Spleen (tissue), 11 donors: ENCODE measurements around the gene ACR. TPM values are rescaled to one million over a fixed set of nuclear protein-coding genes. Genes with fewer than 3 reads are reported as not detected.

Experiments
- DNase-seq: peaks from one replicate; pipeline ENCODE4 v3.0.0-alpha.2; 2020
- H3K27ac ChIP-seq, 8 donors: fragments of 200-600 bp; sonication (generic) in 7 of 8; 1 replicate in 4 of 8; 2 replicates in 4 of 8; pipeline versions ENCODE4 v1.5.0 to v1.8.0; 2016 to 2021; ENCODE audit warnings: inconsistent platforms in 4 of 8, mild to moderate bottlenecking in 4 of 8, moderate library complexity in 1 of 8
- H3K27me3 ChIP-seq, 7 donors: fragments of 200-600 bp; sonication (generic) in 6 of 7; replicated peaks in 1 of 7; 1 replicate in 4 of 7; 2 replicates in 3 of 7; pipeline versions ENCODE4 v1.5.0 to v1.8.0; 2016 to 2021; ENCODE audit warnings: inconsistent platforms in 3 of 7, mild to moderate bottlenecking in 1 of 7
- H3K36me3 ChIP-seq, 6 donors: fragments of 200-600 bp; sonication (generic) in 5 of 6; 1 replicate in 4 of 6; 2 replicates in 2 of 6; pipeline versions ENCODE4 v1.5.0 to v1.8.0; 2016 to 2021; ENCODE audit warnings: inconsistent platforms in 2 of 6
- H3K4me1 ChIP-seq, 6 donors: fragments of 200-600 bp; sonication (generic) in 5 of 6; 1 replicate in 3 of 6; 2 replicates in 3 of 6; pipeline versions ENCODE4 v1.5.0 to v1.8.0; 2016 to 2021; ENCODE audit warnings: inconsistent platforms in 3 of 6
- H3K4me3 ChIP-seq, 8 donors: fragments of 200-600 bp; sonication (generic) in 7 of 8; 1 replicate in 4 of 8; 2 replicates in 4 of 8; pipeline versions ENCODE4 v1.5.0 to v1.8.0; 2016 to 2021; ENCODE audit warnings: inconsistent platforms in 4 of 8, mild to moderate bottlenecking in 4 of 8, moderate library complexity in 2 of 8
- H3K9me3 ChIP-seq, 8 donors: fragments of 200-600 bp; sonication (generic) in 7 of 8; 1 replicate in 4 of 8; 2 replicates in 4 of 8; pipeline versions ENCODE4 v1.5.0 to v1.8.0; 2016 to 2021; ENCODE audit warnings: inconsistent platforms in 4 of 8
- POLR2A ChIP-seq, 3 donors: fragments of 450-650 bp; IDR thresholded peaks; one replicate each; pipeline ENCODE4 v1.5.1; 2017; ENCODE audit warnings: antibody characterized with exemption in 3 of 3, mild to moderate bottlenecking in 1 of 3
- POLR2AphosphoS5 ChIP-seq, 3 donors: sonication (generic); formaldehyde crosslinking; IDR thresholded peaks; one replicate each; pipeline ENCODE4 v1.5.1; 2017; ENCODE audit warnings: antibody characterized with exemption in 3 of 3
- WGBS, 5 donors: extraction: QIAGEN DNeasy Blood & Tissue Kit in 3 of 5; methylation state at CpG; one replicate each; pipeline versions ENCODE4 v1.1.5 to v1.1.7; 2013 to 2018; 5-methylcytosine and 5-hydroxymethylcytosine counted together
- intact Hi-C: fragments of 100-400 bp; cut with DNase I; formaldehyde crosslinking; loops from one replicate; pipeline ENCODE4 v1.15.0; 2023; ENCODE audit warnings: low total_unique reads
- polyA plus RNA-seq, 3 donors: library from polyadenylated mRNA; stranded (reverse); fragments of 200-250 nt; gene quantifications; one replicate each; pipeline ENCODE4 v1.2.1, GENCODE V29; 2013
- total RNA-seq, 7 donors: library from RNA; depleted of rRNA in 3 of 7; stranded (reverse); fragments of >200 nt in 3 of 7; fragmentation: NEBNext Ultra II Directional in 4 of 7; extraction: Animal tissue kit (Norgen Biotek cat#: 25700) in 4 of 7; gene quantifications; one replicate each; pipeline versions ENCODE4 v1.1.0 to v1.2.1, GENCODE V29; 2016 to 2021
- TF ChIP-seq, protein P1 (sequence below), 11 experiments: fragments of 200-600 bp in 7 of 11; fragments of 450-650 bp in 4 of 11; sonication (generic) in 4 of 11; IDR thresholded peaks in 8 of 11; conservative IDR thresholded peaks in 3 of 11; 1 replicate in 7 of 11; 2 replicates in 4 of 11; pipeline versions ENCODE4 v1.4.0 to v1.8.0; 2016 to 2021; ENCODE audit warnings: antibody characterized with exemption in 11 of 11, inconsistent platforms in 4 of 11, mild to moderate bottlenecking in 1 of 11
- donor health status: healthy with polysubstance abuse.
- donor health status: DM: no; HTN: no; CAD: no; lungs with moderate emphysema.
- donor health status: DM: no; HTN: no; CAD: no.
- donor health status: Bipolar disorder and iron deficiency.
- donor health status: healthy.
- donor health status: DM: no; HTN: no; CAD: no.
- donor health status: DM: yes; HTN: yes; CAD: no.

ACR gene
- total and polyA plus RNA-seq, 10 donors, result 0.21 to 12.5 (median 1.7) TPM

DNA sequence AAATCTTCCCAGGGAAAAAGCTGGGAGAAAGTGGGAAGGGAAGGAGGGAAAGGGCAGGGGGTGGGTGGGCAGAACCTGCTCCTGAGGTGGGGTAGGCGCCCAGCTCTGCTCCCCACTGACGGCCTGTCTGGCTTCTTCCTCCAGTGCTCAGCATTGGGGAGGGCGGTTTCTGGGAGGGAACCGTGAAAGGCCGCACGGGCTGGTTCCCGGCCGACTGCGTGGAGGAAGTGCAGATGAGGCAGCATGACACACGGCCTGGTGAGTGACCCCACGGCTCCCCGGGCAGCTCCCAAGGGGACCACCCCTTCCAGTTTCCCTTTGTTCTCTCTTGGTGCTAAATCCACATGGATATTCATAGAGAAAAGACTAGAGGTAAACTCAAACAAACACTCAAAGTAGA, 39.5 kb upstream of the ACR start:
- DNase-seq, result peak; percentile 68
- H3K36me3 ChIP-seq, result peaks cover 0 to 65% (median 0%) of the 10 kb centered on the region in 6 donors
- H3K4me1 ChIP-seq, result peaks cover 3 to 96% (median 56%) of the 10 kb centered on the region in 6 donors
- H3K9me3 ChIP-seq, result no peaks in the 10 kb centered on the region
- WGBS, 5 donors, result 51 to 81% (median 70%) methylated on average over 12 of the region's 12 CpGs
- H3K27ac ChIP-seq, result peak overlapping the region in 4 of 8 donors; percentile 21 to 60 (median 39)
- no peaks in the 10 kb centered on the region for H3K27me3 ChIP-seq
- no peak overlapping the region for H3K4me3 ChIP-seq
- TF ChIP-seq POLR2AphosphoS5 (IDR thresholded peaks at IDR 0.05) (no peak), POLR2A (IDR thresholded peaks at IDR 0.05) (no peak)
- TF ChIP-seq, protein P1, sequence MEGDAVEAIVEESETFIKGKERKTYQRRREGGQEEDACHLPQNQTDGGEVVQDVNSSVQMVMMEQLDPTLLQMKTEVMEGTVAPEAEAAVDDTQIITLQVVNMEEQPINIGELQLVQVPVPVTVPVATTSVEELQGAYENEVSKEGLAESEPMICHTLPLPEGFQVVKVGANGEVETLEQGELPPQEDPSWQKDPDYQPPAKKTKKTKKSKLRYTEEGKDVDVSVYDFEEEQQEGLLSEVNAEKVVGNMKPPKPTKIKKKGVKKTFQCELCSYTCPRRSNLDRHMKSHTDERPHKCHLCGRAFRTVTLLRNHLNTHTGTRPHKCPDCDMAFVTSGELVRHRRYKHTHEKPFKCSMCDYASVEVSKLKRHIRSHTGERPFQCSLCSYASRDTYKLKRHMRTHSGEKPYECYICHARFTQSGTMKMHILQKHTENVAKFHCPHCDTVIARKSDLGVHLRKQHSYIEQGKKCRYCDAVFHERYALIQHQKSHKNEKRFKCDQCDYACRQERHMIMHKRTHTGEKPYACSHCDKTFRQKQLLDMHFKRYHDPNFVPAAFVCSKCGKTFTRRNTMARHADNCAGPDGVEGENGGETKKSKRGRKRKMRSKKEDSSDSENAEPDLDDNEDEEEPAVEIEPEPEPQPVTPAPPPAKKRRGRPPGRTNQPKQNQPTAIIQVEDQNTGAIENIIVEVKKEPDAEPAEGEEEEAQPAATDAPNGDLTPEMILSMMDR (IDR thresholded peaks at IDR 0.05 in 8 of 11, conservative IDR thresholded peaks at IDR 0.05 in 3 of 11), result no peak
- intact Hi-C loops, result no loop called here

DNA sequence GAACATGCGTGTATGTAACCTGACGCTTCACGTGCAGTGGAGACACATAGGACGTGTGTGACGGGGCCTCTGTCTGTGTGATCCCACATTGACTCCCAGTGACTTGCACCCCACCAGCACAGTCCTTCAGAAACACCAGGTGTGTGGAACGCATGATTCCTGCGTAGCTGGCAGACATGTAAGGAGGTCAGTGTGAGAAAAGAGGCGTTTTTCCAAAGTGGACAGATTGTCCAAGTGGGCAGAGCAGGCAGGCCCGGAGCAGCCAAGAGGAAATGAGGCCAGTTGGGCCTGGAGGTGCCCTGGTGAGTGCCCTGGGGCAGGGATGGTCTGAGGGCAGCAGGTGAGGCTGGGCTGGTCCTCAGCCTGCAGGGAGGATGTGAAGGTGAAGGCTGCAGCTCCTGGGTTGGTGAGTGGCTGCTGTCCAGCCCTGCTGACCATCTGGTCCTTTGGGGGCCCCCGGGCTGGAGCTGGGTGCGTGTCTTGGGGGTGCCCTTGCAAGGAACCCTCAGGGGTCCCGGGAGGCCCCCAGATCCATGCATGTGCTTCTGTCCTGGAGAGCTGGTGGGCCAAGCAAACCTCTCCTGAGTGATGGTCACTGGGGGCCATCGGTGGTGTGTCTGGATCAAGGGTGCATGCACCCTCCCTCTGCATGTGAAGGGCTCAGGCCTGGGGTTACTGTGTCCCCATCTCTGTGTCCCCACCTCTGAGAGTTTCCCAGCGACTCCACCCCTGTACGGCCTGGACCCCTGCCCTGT, 38.8 kb upstream of the ACR start:
- TF ChIP-seq POLR2A (IDR thresholded peaks at IDR 0.05) (no peak), POLR2AphosphoS5 (IDR thresholded peaks at IDR 0.05) (peak in 2 of 3 donors; percentile 27 to 39)
- TF ChIP-seq, protein P1 (IDR thresholded peaks at IDR 0.05 in 8 of 11, conservative IDR thresholded peaks at IDR 0.05 in 3 of 11), result no peak
- peak overlapping the region in 4 of 8 donors; percentile 30 to 48 (median 42) for H3K27ac ChIP-seq
- no peak overlapping the region for H3K4me3 ChIP-seq
- 63 to 81% (median 77%) methylated on average over 13 to 15 of the region's 15 CpGs for WGBS, 5 donors
- peaks cover 0 to 72% (median 0%) of the 10 kb centered on the region in 6 donors for H3K36me3 ChIP-seq
- peak; percentile 62 for DNase-seq
- no peaks in the 10 kb centered on the region for H3K9me3 ChIP-seq
- intact Hi-C loops, result no loop called here
- H3K27me3 ChIP-seq, result no peaks in the 10 kb centered on the region
- peaks cover 3 to 96% (median 56%) of the 10 kb centered on the region in 6 donors for H3K4me1 ChIP-seq

DNA sequence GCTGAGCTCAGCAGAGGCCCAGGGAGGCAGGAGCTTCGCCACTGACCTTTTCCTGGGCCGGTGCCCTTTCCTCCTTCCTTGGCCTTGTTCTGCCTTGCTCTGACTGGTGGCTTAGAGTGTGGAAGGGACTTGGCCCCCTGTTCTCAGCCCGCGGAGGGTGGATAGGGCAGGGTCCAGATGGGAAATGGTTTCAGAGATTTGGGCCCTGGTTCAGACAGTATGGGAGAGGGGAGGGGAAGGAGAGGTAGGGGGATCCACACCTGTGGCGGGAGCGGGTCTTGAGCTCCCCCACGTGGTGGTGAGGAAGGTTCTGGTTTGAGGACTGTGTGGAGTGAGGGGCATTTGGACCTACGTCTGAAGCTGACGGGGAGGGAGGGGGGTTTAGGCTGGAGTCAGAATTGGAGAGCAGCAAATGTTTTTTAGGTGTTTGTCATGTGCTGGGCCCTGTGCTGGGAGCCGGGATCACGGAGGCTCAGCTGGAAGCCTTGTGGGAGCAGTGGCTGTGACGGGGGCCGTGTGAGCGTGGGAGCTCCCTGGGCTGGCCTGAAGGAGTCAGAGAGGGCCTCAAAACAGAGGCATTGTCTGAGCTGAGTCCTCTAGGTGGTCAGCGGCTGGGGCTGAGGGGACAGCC, 38.1 kb upstream of the ACR start:
- WGBS, 5 donors, result 66 to 76% (median 73%) methylated on average over 14 to 15 of the region's 15 CpGs
- peak overlapping the region in 4 of 8 donors; percentile 13 to 48 (median 42) for H3K27ac ChIP-seq
- intact Hi-C loops, result no loop called here
- H3K4me3 ChIP-seq, result no peak overlapping the region
- H3K9me3 ChIP-seq, result no peaks in the 10 kb centered on the region
- DNase-seq, result peak; percentile 66
- peaks cover 2 to 96% (median 53%) of the 10 kb centered on the region in 6 donors for H3K4me1 ChIP-seq
- H3K36me3 ChIP-seq, result peaks cover 0 to 72% (median 0%) of the 10 kb centered on the region in 6 donors
- H3K27me3 ChIP-seq, result no peaks in the 10 kb centered on the region
- TF ChIP-seq POLR2A (IDR thresholded peaks at IDR 0.05), result no peak
- TF ChIP-seq, protein P1 (IDR thresholded peaks at IDR 0.05 in 8 of 11, conservative IDR thresholded peaks at IDR 0.05 in 3 of 11), result no peak
- peak in 1 of 3 donors; percentile 39 for TF ChIP-seq POLR2AphosphoS5 (IDR thresholded peaks at IDR 0.05)
